Muscle layer of duodenum (tissue), 2 donors: ENCODE results near the gene STK36.
A peak's percentile ranks its signal among the peaks of the same experiment; 100 is the strongest.

Experiments used
- H3K27ac ChIP-seq: one replicate; pipeline ENCODE4 v1.7.0; 2013; ENCODE audit warnings: mild to moderate bottlenecking, low read length
- H3K27me3 ChIP-seq: one replicate; pipeline ENCODE4 v1.7.0; 2013; ENCODE audit warnings: low read depth, mild to moderate bottlenecking, control low read depth, low read length
- H3K36me3 ChIP-seq, 2 donors: one replicate each; pipeline ENCODE4 v1.7.0; 2013; ENCODE audit warnings: low read length in 2 of 2, control low read depth in 1 of 2, mild to moderate bottlenecking in 1 of 2; ENCODE audit not compliant: insufficient read depth in 2 of 2, control insufficient read depth in 1 of 2
- H3K4me1 ChIP-seq, 2 donors: one replicate each; pipeline ENCODE4 v1.7.0; 2013; ENCODE audit warnings: low read length in 2 of 2, mild to moderate bottlenecking in 2 of 2, control low read depth in 1 of 2, moderate library complexity in 1 of 2; ENCODE audit not compliant: insufficient read depth in 2 of 2, control insufficient read depth in 1 of 2
- H3K4me3 ChIP-seq, 2 donors: one replicate each; pipeline ENCODE4 v1.7.0; 2013; ENCODE audit warnings: low read length in 2 of 2, low read depth in 1 of 2, mild to moderate bottlenecking in 1 of 2
- H3K9me3 ChIP-seq, 2 donors: one replicate each; pipeline ENCODE4 v1.7.0; 2013; ENCODE audit warnings: low read length in 2 of 2, control low read depth in 1 of 2, mild to moderate bottlenecking in 1 of 2; ENCODE audit not compliant: control insufficient read depth in 1 of 2
- donor health status: healthy.

Gene STK36

GRCh38 chr2:218733171-218734021, 61.5 kb downstream of the STK36 start:
- no peaks in the 10 kb centered on the region for H3K9me3 ChIP-seq
- H3K27me3 ChIP-seq = no peaks in the 10 kb centered on the region
- H3K36me3 ChIP-seq = peaks cover 7 to 14% of the 10 kb centered on the region in 2 donors
- H3K27ac ChIP-seq = no peak overlapping the region
- H3K4me3 ChIP-seq = no peak overlapping the region
- H3K4me1 ChIP-seq = peaks cover 0 to 13% of the 10 kb centered on the region in 2 donors

GRCh38 chr2:218734190-218734975, 62.5 kb downstream of the STK36 start:
- Histone ChIP-seq H3K9me3 (no peaks in the 10 kb centered on the region), H3K4me3 (no peak overlapping the region), H3K36me3 (peaks cover 17 to 22% of the 10 kb centered on the region in 2 donors), H3K27ac (no peak overlapping the region), H3K4me1 (peaks cover 0 to 13% of the 10 kb centered on the region in 2 donors), H3K27me3 (no peaks in the 10 kb centered on the region)

DNA sequence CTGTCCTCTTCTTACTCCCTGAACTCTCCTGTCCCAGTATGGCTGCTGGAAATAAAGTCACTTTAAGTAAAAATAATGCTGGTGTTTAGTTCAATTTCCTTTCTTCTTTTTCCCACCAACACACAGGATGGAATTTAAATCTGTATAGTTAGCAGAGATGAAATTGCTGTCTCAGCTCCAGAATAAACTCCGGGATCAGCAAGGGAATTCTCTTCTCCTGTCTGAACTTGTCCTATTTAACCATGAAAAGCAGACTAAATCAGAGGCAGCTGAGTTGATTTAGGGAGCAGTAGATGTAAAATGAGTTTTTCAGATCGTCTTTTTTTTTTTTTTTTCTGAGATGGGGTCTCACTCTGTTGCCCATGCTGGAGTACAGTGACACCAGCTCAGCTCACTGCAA, 64.6 kb downstream of the STK36 start:
- peaks cover 27 to 40% of the 10 kb centered on the region in 2 donors for H3K36me3 ChIP-seq
- H3K27ac ChIP-seq = no peak overlapping the region
- H3K4me1 ChIP-seq = peaks cover 0 to 13% of the 10 kb centered on the region in 2 donors
- no peak overlapping the region for H3K4me3 ChIP-seq
- no peaks in the 10 kb centered on the region for H3K9me3 ChIP-seq
- no peaks in the 10 kb centered on the region for H3K27me3 ChIP-seq

- peaks cover 0 to 3% of the 10 kb centered on the region in 2 donors for H3K4me1 ChIP-seq
- H3K27ac ChIP-seq = no peak overlapping the region
- H3K27me3 ChIP-seq = no peaks in the 10 kb centered on the region
- H3K4me3 ChIP-seq = no peak overlapping the region
- peaks cover 42 to 58% of the 10 kb centered on the region in 2 donors for H3K36me3 ChIP-seq
- no peaks in the 10 kb centered on the region for H3K9me3 ChIP-seq
Observed at GRCh38 chr2:218743068-218743467, 71.2 kb downstream of the STK36 start.

DNA sequence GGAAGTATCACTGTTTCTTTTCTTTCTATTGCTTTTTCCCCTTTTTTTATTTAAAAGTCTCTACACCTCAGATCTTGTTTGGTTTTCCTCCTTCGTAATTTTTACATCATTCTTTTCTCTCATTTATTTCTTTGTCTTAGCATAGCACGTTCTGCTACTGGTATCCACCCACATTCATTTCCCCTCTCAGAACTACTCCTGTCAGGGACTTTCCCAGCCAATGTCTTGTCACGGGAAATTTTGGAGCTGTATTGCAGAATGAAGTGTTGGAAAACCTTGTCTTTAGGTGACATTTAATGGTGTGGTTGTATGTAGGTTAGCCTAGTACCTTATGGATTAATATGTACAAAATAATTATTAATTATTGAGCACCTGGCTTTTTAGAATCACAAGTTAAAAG, 72.7 kb downstream of the STK36 start:
- no peak overlapping the region for H3K4me3 ChIP-seq
- H3K36me3 ChIP-seq = peaks cover 36 to 60% of the 10 kb centered on the region in 2 donors
- peaks cover 0 to 3% of the 10 kb centered on the region in 2 donors for H3K4me1 ChIP-seq
- no peaks in the 10 kb centered on the region for H3K27me3 ChIP-seq
- H3K27ac ChIP-seq = no peak overlapping the region
- H3K9me3 ChIP-seq = no peaks in the 10 kb centered on the region

GRCh38 chr2:218745160-218745558, 73.3 kb downstream of the STK36 start:
- Histone ChIP-seq H3K27ac (peak overlapping the region; percentile 18), H3K27me3 (no peaks in the 10 kb centered on the region), H3K9me3 (no peaks in the 10 kb centered on the region), H3K4me3 (no peak overlapping the region), H3K4me1 (peaks cover 0 to 3% of the 10 kb centered on the region in 2 donors), H3K36me3 (peaks cover 37 to 61% of the 10 kb centered on the region in 2 donors)

DNA sequence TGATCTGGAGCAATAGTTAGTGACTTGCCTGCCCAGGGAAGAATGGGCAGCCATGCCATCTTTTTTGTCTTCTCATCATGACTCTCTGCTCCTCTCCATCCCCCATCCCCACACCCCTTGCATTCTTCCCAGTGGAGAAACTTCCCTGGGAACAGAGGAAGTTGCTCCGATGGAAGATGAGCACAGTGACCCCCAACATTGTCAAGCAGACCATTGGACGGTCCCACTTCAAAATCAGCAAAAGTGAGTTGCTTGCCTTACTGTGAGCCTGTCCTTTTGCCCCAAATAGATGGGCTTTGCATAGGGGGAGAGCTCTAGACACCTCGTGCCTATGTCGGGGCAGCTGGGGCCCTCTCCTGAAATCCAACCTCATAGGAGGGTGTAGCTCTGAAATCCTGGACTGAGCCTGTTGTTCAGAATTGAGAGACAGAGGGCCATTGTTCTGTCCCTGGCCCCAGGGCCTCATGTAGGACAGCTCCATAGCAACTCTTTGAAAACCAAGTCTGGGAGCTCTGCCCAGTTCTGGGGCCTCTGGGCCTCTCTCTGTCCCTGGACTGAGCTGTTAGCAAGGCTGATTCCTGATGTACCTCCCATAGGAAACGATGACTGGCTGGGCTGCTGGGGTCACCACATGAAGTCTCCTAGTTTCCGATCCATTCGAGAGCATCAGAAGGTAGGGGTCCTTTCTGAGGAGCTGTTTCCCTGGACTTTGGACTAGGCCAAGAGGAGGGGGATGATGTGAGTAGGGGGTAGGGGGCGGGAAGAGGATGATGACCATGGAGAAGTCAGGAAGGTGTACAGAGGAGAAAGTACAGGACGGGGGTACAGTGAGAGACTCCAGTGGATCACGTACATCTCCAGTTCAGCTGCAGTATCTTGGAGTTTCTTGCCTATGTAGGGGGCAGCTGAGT, 73.9 kb downstream of the STK36 start:
- H3K27ac ChIP-seq = peak overlapping the region; percentile 18
- H3K4me1 ChIP-seq = peaks cover 0 to 3% of the 10 kb centered on the region in 2 donors
- no peaks in the 10 kb centered on the region for H3K9me3 ChIP-seq
- peaks cover 35 to 61% of the 10 kb centered on the region in 2 donors for H3K36me3 ChIP-seq
- H3K27me3 ChIP-seq = no peaks in the 10 kb centered on the region
- no peak overlapping the region for H3K4me3 ChIP-seq

- H3K27ac ChIP-seq = no peak overlapping the region
- H3K4me1 ChIP-seq = peaks cover 0 to 3% of the 10 kb centered on the region in 2 donors
- H3K27me3 ChIP-seq = no peaks in the 10 kb centered on the region
- H3K4me3 ChIP-seq = no peak overlapping the region
- no peaks in the 10 kb centered on the region for H3K9me3 ChIP-seq
- H3K36me3 ChIP-seq = peaks cover 35 to 61% of the 10 kb centered on the region in 2 donors
Observed at GRCh38 chr2:218746470-218746795, 74.5 kb downstream of the STK36 start.

DNA sequence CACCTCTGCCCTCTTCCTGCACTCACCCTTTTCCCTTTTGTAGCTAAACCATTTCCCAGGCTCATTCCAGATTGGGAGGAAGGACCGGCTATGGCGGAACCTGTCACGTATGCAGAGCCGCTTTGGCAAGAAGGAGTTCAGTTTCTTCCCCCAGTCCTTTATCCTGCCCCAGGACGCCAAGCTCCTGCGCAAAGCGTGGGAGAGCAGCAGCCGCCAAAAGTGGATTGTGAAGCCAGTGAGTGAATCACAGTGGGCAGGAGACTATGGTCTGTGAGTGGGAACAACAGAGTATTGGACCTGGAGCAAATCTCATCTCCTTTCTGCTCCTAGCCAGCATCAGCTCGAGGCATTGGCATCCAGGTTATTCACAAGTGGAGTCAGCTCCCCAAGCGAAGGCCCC, 75.1 kb downstream of the STK36 start:
- H3K4me1 ChIP-seq = peaks cover 0 to 1% of the 10 kb centered on the region in 2 donors
- no peaks in the 10 kb centered on the region for H3K9me3 ChIP-seq
- H3K36me3 ChIP-seq = peaks cover 35 to 65% of the 10 kb centered on the region in 2 donors
- no peaks in the 10 kb centered on the region for H3K27me3 ChIP-seq
- no peak overlapping the region for H3K27ac ChIP-seq
- no peak overlapping the region for H3K4me3 ChIP-seq

- Histone ChIP-seq H3K4me1 (no peaks in the 10 kb centered on the region), H3K36me3 (peaks cover 53 to 84% of the 10 kb centered on the region in 2 donors), H3K27me3 (no peaks in the 10 kb centered on the region), H3K9me3 (no peaks in the 10 kb centered on the region), H3K4me3 (no peak overlapping the region), H3K27ac (no peak overlapping the region)
Observed at GRCh38 chr2:218748741-218749441, 77.0 kb downstream of the STK36 start.
